ENCODE measurements around the gene SLC9A4. TPM values are rescaled to one million over a fixed set of nuclear protein-coding genes. Genes with fewer than 3 reads are reported as not detected.
A peak's percentile ranks its signal among the peaks of the same experiment; 100 is the strongest.

Gene SLC9A4
- total and polyA plus RNA-seq, 9 of the 15 experiments (the other 6 are each of a cell fraction or from before 2014, with no cell fraction given): 0.04 to 0.15 (median 0.04) TPM; not detected in 5

DNA sequence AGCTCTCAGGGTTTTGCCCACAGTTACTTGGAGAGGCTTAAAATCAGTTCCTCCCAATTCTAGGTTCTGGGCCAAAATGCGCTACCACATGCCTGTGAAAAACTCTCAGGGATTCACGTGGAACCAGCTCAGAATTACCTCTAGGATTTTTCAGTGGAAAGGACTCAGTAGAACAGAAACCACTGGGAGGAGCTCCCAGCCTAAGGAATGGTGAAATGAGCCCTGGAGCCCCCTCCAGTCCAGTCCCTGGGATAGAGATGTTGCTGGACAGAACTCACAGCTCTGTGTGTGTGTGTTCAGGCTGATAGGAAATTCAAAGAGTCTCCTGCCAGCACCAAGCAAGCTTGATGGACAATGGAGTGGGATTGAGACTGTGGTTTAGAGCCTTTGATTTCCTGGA is 21.1 kb upstream of the SLC9A4 start:
- no peaks in the 10 kb centered on the region for H3K9me1 ChIP-seq (ENCODE audit: control insufficient read depth, insufficient read depth, low read length)
- CTCF ChIA-PET (ENCODE audit: low intra/inter-chr PET ratio): no interaction called here
- no TSS peak for BruUV-seq (replicated peaks)

DNA sequence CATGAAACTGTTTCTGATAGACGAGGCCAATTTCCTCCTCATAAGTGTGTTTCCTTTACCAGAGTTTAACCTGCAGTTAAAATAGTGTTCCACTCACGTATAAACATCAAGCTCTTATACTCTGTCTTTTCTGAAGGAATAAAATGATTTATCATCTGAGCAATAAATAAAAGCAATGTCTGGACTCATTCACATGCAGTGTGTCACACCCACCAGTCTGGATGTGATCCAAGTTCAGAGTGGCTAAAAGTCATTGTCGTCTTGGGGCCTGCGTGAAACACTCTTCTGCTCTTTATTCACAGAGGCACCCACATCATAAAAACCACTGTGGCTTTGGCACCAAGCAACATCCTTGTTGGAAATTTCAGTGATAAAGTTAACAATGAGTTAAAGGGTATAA is 19.5 kb upstream of the SLC9A4 start:
- 22% methylated on average over 4 of the region's 4 CpGs for WGBS (ENCODE audit: insufficient coverage, low coverage, missing lambda C conversion rate)
- ATAC-seq: no peak
- intact Hi-C loops (cut with micrococcal nuclease) (no loop called here), in situ Hi-C loops (cut with MboI) (no loop called here)
- no TSS peak for BruUV-seq (replicated peaks)
- CTCF ChIA-PET (ENCODE audit: low intra/inter-chr PET ratio): no interaction called here
- Histone ChIP-seq H3K9me3 (replicated peaks; ENCODE audit: control insufficient read depth, insufficient read depth, low read depth, low read length) (no peaks in the 10 kb centered on the region), H3K4me3 (no peak overlapping the region), H3K4me2 (ENCODE audit: insufficient read depth, low read length) (no peak overlapping the region), H3K9ac (ENCODE audit: insufficient read depth in 1 of 2, low read depth in 2 of 2, low read length in 2 of 2) (no peak overlapping the region), H3K79me2 (ENCODE audit: control insufficient read depth, insufficient read depth, low read length) (no peaks in the 10 kb centered on the region), H4K20me1 (replicated peaks; ENCODE audit: control insufficient read depth, insufficient read depth, low read length) (no peaks in the 10 kb centered on the region), H3K4me1 (replicated peaks in 1 of 2; ENCODE audit: control insufficient read depth in 2 of 2, insufficient read depth in 2 of 2, low read length in 2 of 2) (no peaks in the 10 kb centered on the region), H3K27me3 (ENCODE audit: control insufficient read depth in 2 of 2, insufficient read depth in 2 of 2, low read length in 2 of 2) (no peaks in the 10 kb centered on the region), H3K36me3 (ENCODE audit: control insufficient read depth, insufficient read depth, low read length) (no peaks in the 10 kb centered on the region), H3K27ac (ENCODE audit: extremely low read depth, low read depth, low read length) (no peak overlapping the region), H3K9me1 (ENCODE audit: control insufficient read depth, insufficient read depth, low read length) (no peaks in the 10 kb centered on the region), H2AFZ (ENCODE audit: low read depth, low read length) (no peak overlapping the region)
- TF ChIP-seq POLR3G (IDR thresholded peaks at IDR 0.05; ENCODE audit: extremely low read depth, insufficient read length, insufficient replicate concordance) (no peak), ZEB2 (IDR thresholded peaks at IDR 0.05) (no peak), CBX3 (IDR thresholded peaks at IDR 0.05; ENCODE audit: borderline replicate concordance in 1 of 2, low read length in 2 of 2) (no peak), PBX2 (CRISPR knock-in tag; IDR thresholded peaks at IDR 0.05; ENCODE audit: low read depth) (no peak), PBX2 (tag; conservative IDR thresholded peaks at IDR 0.05; ENCODE audit: low read depth) (peak; percentile 64), NFIC (IDR thresholded peaks at IDR 0.05) (peak; percentile 33; the same call in 1 of the 2 replicates), SAP30 (IDR thresholded peaks at IDR 0.05; ENCODE audit: borderline replicate concordance, insufficient read depth, low read depth, low read length, poor library complexity, severe bottlenecking) (no peak), MAZ (CRISPR knock-in tag; conservative IDR thresholded peaks at IDR 0.05 in 1 of 2, IDR thresholded peaks at IDR 0.05 in 1 of 2) (no peak)
- DNase-seq (ENCODE audit: extremely low read depth in 1 of 4, low spot score in 3 of 4): peak in 1 of 4 experiments; percentile 14
- FAIRE-seq: no peak
- POLR2A ChIA-PET: no interaction called here

More for the DNA sequence above, 21.1 kb upstream of the SLC9A4 start:
- Histone ChIP-seq H3K4me2 (ENCODE audit: insufficient read depth, low read length) (no peak overlapping the region), H2AFZ (ENCODE audit: low read depth, low read length) (no peak overlapping the region), H3K4me1 (replicated peaks in 1 of 2; ENCODE audit: control insufficient read depth in 2 of 2, insufficient read depth in 2 of 2, low read length in 2 of 2) (no peaks in the 10 kb centered on the region), H4K20me1 (replicated peaks; ENCODE audit: control insufficient read depth, insufficient read depth, low read length) (no peaks in the 10 kb centered on the region), H3K27ac (ENCODE audit: extremely low read depth, low read depth, low read length) (no peak overlapping the region), H3K9me3 (replicated peaks; ENCODE audit: control insufficient read depth, insufficient read depth, low read depth, low read length) (no peaks in the 10 kb centered on the region), H3K27me3 (ENCODE audit: control insufficient read depth in 2 of 2, insufficient read depth in 2 of 2, low read length in 2 of 2) (no peaks in the 10 kb centered on the region), H3K4me3 (no peak overlapping the region), H3K9ac (ENCODE audit: insufficient read depth in 1 of 2, low read depth in 2 of 2, low read length in 2 of 2) (no peak overlapping the region), H3K36me3 (ENCODE audit: control insufficient read depth, insufficient read depth, low read length) (no peaks in the 10 kb centered on the region), H3K79me2 (ENCODE audit: control insufficient read depth, insufficient read depth, low read length) (no peaks in the 10 kb centered on the region)
- DNase-seq (ENCODE audit: extremely low read depth in 1 of 4, low spot score in 3 of 4) (no peak), ATAC-seq (no peak), FAIRE-seq (no peak)
- TF ChIP-seq RAD21 (CRISPR knock-in tag; conservative IDR thresholded peaks at IDR 0.05 in 1 of 2, IDR thresholded peaks at IDR 0.05 in 1 of 2) (0 out of 4 replicates have a peak, but pooled peaks of 1 of the 2 experiments have one; percentile 11), THRAP3 (IDR thresholded peaks at IDR 0.05; ENCODE audit: borderline replicate concordance) (no peak)
- 32% methylated on average over 2 of the region's 2 CpGs for WGBS (ENCODE audit: insufficient coverage, low coverage, missing lambda C conversion rate)
- in situ Hi-C loops (cut with MboI) (no loop called here), intact Hi-C loops (cut with micrococcal nuclease) (no loop called here)
- POLR2A ChIA-PET: interaction anchor here (0.7 to 1.0 kb wide), 2 partner anchors 274 to 700 kb away, joined by 3 read pairs; no protein-coding TSS in a partner anchor

Measured in K562 (cell line).